MCF 10A (cell line): Measurements from ENCODE around the gene PALLD. TPM values are rescaled to one million over a fixed set of nuclear protein-coding genes. Genes with fewer than 3 reads are reported as not detected.
A peak's percentile ranks its signal among the peaks of the same experiment; 100 is the strongest.

Experiments used
- BruUV-seq: library from RNA; stranded (reverse); fragments of 400-500 nt; replicated peaks from 2 replicates; lab custom pipeline; 2021; lab: Mats Ljungman, UMichigan
- CTCF ChIA-PET: fragments of 300-600 bp; sonication (Branson Sonifier 250); formaldehyde crosslinking; extraction: SDS; loops from one replicate; lab custom pipeline; 2021; ENCODE audit warnings: antibody characterized with exemption, inconsistent platforms; lab: Yijun Ruan, JAX
- POLR2A ChIA-PET: fragments of 300-600, 350-650 bp; sonication (Branson Sonifier 250); formaldehyde crosslinking; extraction: SDS; loops from one replicate; lab custom pipeline; 2020; ENCODE audit warnings: antibody characterized with exemption, inconsistent platforms; lab: Yijun Ruan, JAX
- DNase-seq: peaks from one replicate; pipeline ENCODE4 v3.0.0-alpha.2; 2018; ENCODE audit not compliant: unreplicated experiment
- H3K27ac Mint-ChIP-seq: one replicate; pipeline ENCODE4 v1.8.0; 2022; ENCODE audit warnings: mild to moderate bottlenecking, low read depth, mixed read lengths; ENCODE audit not compliant: unreplicated experiment
- H3K27me3 Mint-ChIP-seq: one replicate; pipeline ENCODE4 v1.8.0; 2022; ENCODE audit warnings: mixed read lengths; ENCODE audit not compliant: insufficient read depth, unreplicated experiment
- H3K36me3 Mint-ChIP-seq: one replicate; pipeline ENCODE4 v1.8.0; 2022; ENCODE audit warnings: mild to moderate bottlenecking, moderate library complexity, mixed read lengths; ENCODE audit not compliant: insufficient read depth, unreplicated experiment
- H3K4me1 Mint-ChIP-seq: one replicate; pipeline ENCODE4 v1.8.0; 2022; ENCODE audit warnings: mixed read lengths; ENCODE audit not compliant: insufficient read depth, unreplicated experiment
- H3K4me3 Mint-ChIP-seq: one replicate; pipeline ENCODE4 v1.8.0; 2022; ENCODE audit warnings: mild to moderate bottlenecking, moderate library complexity, mixed read lengths; ENCODE audit not compliant: unreplicated experiment
- H3K9me3 Mint-ChIP-seq: one replicate; pipeline ENCODE4 v1.8.0; 2022; ENCODE audit warnings: mixed read lengths; ENCODE audit not compliant: unreplicated experiment
- intact Hi-C: fragments of 100-400 bp; cut with micrococcal nuclease; formaldehyde crosslinking; loops from 2 replicates; pipeline ENCODE4 v1.14.1; 2022
- total RNA-seq: library from RNA; stranded (reverse); gene quantifications from 2 replicates; pipeline ENCODE4 v1.2.3, GENCODE V29; 2022
- TF ChIP-seq, protein P1 (sequence below): fragments of 200-600 bp; IDR thresholded peaks from one replicate; pipeline ENCODE4 v1.8.0; 2022; ENCODE audit warnings: antibody characterized with exemption, mild to moderate bottlenecking; ENCODE audit not compliant: unreplicated experiment

Gene PALLD
- total RNA-seq, 1 experiment from 2014 or later = 191 TPM

- Mint-ChIP-seq H3K4me1 (peaks cover 5% of the 10 kb centered on the region), H3K9me3 (no peaks in the 10 kb centered on the region), H3K4me3 (no peak overlapping the region), H3K27ac (no peak overlapping the region), H3K27me3 (no peaks in the 10 kb centered on the region), H3K36me3 (no peaks in the 10 kb centered on the region)
- CTCF ChIA-PET = interaction anchor here (0.8 to 5.3 kb wide), 2 partner anchors 11 to 252 kb away, joined by 3 to 37 read pairs; no protein-coding TSS in a partner anchor
- DNase-seq = peak; percentile 42
- TF ChIP-seq, protein P1, sequence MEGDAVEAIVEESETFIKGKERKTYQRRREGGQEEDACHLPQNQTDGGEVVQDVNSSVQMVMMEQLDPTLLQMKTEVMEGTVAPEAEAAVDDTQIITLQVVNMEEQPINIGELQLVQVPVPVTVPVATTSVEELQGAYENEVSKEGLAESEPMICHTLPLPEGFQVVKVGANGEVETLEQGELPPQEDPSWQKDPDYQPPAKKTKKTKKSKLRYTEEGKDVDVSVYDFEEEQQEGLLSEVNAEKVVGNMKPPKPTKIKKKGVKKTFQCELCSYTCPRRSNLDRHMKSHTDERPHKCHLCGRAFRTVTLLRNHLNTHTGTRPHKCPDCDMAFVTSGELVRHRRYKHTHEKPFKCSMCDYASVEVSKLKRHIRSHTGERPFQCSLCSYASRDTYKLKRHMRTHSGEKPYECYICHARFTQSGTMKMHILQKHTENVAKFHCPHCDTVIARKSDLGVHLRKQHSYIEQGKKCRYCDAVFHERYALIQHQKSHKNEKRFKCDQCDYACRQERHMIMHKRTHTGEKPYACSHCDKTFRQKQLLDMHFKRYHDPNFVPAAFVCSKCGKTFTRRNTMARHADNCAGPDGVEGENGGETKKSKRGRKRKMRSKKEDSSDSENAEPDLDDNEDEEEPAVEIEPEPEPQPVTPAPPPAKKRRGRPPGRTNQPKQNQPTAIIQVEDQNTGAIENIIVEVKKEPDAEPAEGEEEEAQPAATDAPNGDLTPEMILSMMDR = no peak
- intact Hi-C loops = no loop called here
- no TSS peak for BruUV-seq
- POLR2A ChIA-PET = interaction anchor here (0.9 kb wide), 1 partner anchor 10 kb away, joined by 4 read pairs; no protein-coding TSS in a partner anchor
Measured at GRCh38 chr4:168503652-168504362, 7.0 kb downstream of the PALLD start.

DNA sequence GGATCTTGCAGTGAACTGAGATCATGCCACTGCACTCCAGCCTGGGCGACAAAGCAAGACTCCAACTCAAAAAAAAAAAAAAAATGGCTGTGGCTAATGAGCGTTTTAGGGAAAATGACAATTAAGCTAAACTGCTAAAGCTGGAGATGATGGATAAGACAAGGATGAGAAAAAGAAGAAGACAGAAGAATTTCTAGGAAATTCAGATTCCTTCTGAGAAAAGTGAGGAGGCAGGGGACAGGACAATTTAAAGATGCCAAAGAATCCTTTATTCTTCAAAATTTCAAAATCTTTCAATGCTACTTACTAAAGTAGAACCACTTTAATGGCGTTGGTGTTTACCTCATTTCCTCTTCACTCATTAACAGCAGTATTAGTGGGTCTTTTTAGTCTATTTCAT lies 7.7 kb downstream of the PALLD start:
- no TSS peak for BruUV-seq
- intact Hi-C loops = no loop called here
- ChIA-PET POLR2A (interaction anchor here (0.9 kb wide), 1 partner anchor 10 kb away, joined by 4 read pairs; no protein-coding TSS in a partner anchor), CTCF (interaction anchor here (5.3 kb wide), 1 partner anchor 10 kb away, joined by 37 read pairs; no protein-coding TSS in a partner anchor)
- TF ChIP-seq, protein P1 = no peak
- Mint-ChIP-seq H3K9me3 (no peaks in the 10 kb centered on the region), H3K4me3 (no peak overlapping the region), H3K4me1 (peaks cover 5% of the 10 kb centered on the region), H3K36me3 (no peaks in the 10 kb centered on the region), H3K27me3 (no peaks in the 10 kb centered on the region), H3K27ac (no peak overlapping the region)
- DNase-seq = no peak

GRCh38 chr4:168506014-168506413 lies 9.2 kb downstream of the PALLD start:
- H3K36me3 Mint-ChIP-seq = no peaks in the 10 kb centered on the region
- peaks cover 5% of the 10 kb centered on the region for H3K4me1 Mint-ChIP-seq
- H3K27me3 Mint-ChIP-seq = no peaks in the 10 kb centered on the region
- TF ChIP-seq, protein P1 = no peak
- intact Hi-C loops = no loop called here
- no peaks in the 10 kb centered on the region for H3K9me3 Mint-ChIP-seq
- no peak overlapping the region for H3K4me3 Mint-ChIP-seq
- BruUV-seq = no TSS peak
- H3K27ac Mint-ChIP-seq = no peak overlapping the region
- CTCF ChIA-PET = interaction anchor here (0.6 to 5.3 kb wide), 5 partner anchors 9 to 234 kb away, joined by 3 to 37 read pairs (median 5); partner anchors contain the start of gene PALLD
- POLR2A ChIA-PET = no interaction called here
- DNase-seq = no peak

DNA sequence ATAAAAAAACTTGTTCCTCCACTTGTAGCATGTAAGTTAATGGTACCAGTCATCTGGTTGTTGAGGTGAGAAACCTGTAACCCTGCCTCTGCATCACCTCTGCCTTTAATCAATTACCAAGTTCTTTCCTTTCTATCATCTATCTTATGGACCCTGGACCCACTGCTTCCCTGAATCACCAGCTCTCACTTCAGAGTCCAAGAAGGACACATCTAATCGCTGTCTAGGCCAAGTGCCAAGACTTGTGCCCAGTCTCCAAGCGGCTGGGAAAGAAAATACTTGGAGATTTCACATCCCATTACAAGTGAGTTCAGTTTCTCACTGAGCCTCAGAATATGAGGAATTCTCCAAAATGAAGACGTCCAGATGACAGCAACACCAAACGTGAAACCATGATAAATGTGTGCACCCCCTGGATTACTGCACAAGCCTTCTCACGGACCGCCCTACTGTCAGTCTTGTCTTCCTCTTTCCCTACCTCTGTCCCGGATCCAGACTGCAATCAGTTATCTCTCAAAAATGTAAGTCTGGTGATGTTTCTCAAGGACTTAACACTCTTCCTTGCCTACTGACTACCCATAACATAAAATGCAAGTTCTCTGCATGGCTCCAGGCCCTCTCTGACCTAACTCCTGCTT lies 10.4 kb downstream of the PALLD start:
- ChIA-PET POLR2A (interaction anchor here (0.6 kb wide), 1 partner anchor 999 kb away, joined by 3 read pairs; no protein-coding TSS in a partner anchor), CTCF (interaction anchor here (1.2 to 1.5 kb wide), 2 partner anchors 13 to 468 kb away, joined by 3 to 4 read pairs; no protein-coding TSS in a partner anchor)
- no peak overlapping the region for H3K27ac Mint-ChIP-seq
- TF ChIP-seq, protein P1 = no peak
- BruUV-seq = no TSS peak
- intact Hi-C loops = no loop called here
- no peak overlapping the region for H3K4me3 Mint-ChIP-seq
- peaks cover 5% of the 10 kb centered on the region for H3K4me1 Mint-ChIP-seq
- no peak for DNase-seq
- no peaks in the 10 kb centered on the region for H3K27me3 Mint-ChIP-seq
- no peaks in the 10 kb centered on the region for H3K36me3 Mint-ChIP-seq
- H3K9me3 Mint-ChIP-seq = no peaks in the 10 kb centered on the region
